ENCODE data around the gene MYRF. TPM values are rescaled to one million over a fixed set of nuclear protein-coding genes. Genes with fewer than 3 reads are reported as not detected.

MYRF gene
- total and polyA plus RNA-seq, 2 donors (not counting 3 experiments of a cell fraction or from before 2014, with no cell fraction given), result 0.82 to 0.98 TPM

DNA sequence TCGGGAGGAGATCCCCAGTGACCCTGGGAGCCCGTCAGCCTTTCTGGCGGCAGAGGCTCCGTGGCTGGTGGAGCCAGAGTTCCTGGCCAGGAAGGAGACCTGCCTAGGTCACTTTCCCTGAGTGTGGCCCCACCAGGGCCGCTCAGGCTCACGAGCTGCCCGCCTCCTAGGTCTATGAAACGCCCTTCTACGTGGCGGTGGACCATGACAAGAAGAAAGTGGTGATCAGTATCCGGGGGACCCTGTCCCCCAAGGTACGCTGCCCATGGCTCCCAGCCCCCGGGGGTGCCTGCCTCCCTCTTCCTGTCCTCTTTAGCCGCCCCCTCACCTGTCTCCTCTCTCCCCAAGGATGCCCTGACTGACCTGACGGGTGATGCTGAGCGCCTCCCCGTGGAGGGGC is 17.0 kb upstream of the MYRF start:
- no peaks in the 10 kb centered on the region for H3K79me2 ChIP-seq (ENCODE audit: control insufficient read depth, insufficient read depth, low read length)
- H3K27ac ChIP-seq (ENCODE audit: insufficient read depth, low read depth, low read length), result no peak overlapping the region
- no peaks in the 10 kb centered on the region for H3K36me3 ChIP-seq (ENCODE audit: control insufficient read depth in 2 of 2, extremely low read depth in 1 of 2, insufficient read depth in 2 of 2, low read length in 2 of 2)
- dilution Hi-C loops (cut with MboI; ENCODE audit: extremely low pct_ligation_motif_present, low sequenced_read_pairs), result no loop called here
- no peak for DNase-seq (ENCODE audit: low read depth, low spot score)
- no peak overlapping the region for H3K9ac ChIP-seq (replicated peaks; ENCODE audit: extremely low read depth, insufficient read depth, low read length)
- H4K20me1 ChIP-seq (replicated peaks; ENCODE audit: control insufficient read depth, extremely low read depth, insufficient read depth, low read length), result no peaks in the 10 kb centered on the region
- CTCF ChIA-PET, result interaction anchor here (1.6 to 2.5 kb wide), 2 partner anchors 17 to 54 kb away, joined by 4 to 22 read pairs; no protein-coding TSS in a partner anchor
- no peaks in the 10 kb centered on the region for H3K9me3 ChIP-seq (replicated peaks; ENCODE audit: control insufficient read depth, insufficient read depth, low read length)
- H3K4me3 ChIP-seq (replicated peaks in 1 of 3; ENCODE audit: insufficient read depth in 1 of 3, low read depth in 1 of 3, low read length in 3 of 3), result no peak overlapping the region
- no peak for FAIRE-seq
- no peak overlapping the region for H3K4me2 ChIP-seq (ENCODE audit: insufficient read depth, low read length)
- no peaks in the 10 kb centered on the region for H3K27me3 ChIP-seq (ENCODE audit: control insufficient read depth in 2 of 2, insufficient read depth in 2 of 2, low read length in 2 of 2)
- no peaks in the 10 kb centered on the region for H3K9me1 ChIP-seq (replicated peaks; ENCODE audit: control insufficient read depth, extremely low read depth, insufficient read depth, low read length)
- intact Hi-C loops (cut with micrococcal nuclease), result no loop called here
- no peaks in the 10 kb centered on the region for H3K4me1 ChIP-seq (ENCODE audit: control insufficient read depth, extremely low read depth, insufficient read depth, low read length)
- POLR2A ChIA-PET, result no interaction called here
- TF ChIP-seq, protein P1, sequence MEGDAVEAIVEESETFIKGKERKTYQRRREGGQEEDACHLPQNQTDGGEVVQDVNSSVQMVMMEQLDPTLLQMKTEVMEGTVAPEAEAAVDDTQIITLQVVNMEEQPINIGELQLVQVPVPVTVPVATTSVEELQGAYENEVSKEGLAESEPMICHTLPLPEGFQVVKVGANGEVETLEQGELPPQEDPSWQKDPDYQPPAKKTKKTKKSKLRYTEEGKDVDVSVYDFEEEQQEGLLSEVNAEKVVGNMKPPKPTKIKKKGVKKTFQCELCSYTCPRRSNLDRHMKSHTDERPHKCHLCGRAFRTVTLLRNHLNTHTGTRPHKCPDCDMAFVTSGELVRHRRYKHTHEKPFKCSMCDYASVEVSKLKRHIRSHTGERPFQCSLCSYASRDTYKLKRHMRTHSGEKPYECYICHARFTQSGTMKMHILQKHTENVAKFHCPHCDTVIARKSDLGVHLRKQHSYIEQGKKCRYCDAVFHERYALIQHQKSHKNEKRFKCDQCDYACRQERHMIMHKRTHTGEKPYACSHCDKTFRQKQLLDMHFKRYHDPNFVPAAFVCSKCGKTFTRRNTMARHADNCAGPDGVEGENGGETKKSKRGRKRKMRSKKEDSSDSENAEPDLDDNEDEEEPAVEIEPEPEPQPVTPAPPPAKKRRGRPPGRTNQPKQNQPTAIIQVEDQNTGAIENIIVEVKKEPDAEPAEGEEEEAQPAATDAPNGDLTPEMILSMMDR (IDR thresholded peaks at IDR 0.05; ENCODE audit: extremely low read depth in 1 of 2, insufficient read depth in 1 of 2, low read depth in 1 of 2, low read length in 2 of 2), result no peak
- TF ChIP-seq GATA2 (IDR thresholded peaks at IDR 0.05; ENCODE audit: insufficient read depth, insufficient read length, low read depth, low read length), result no peak
- H2AFZ ChIP-seq (ENCODE audit: low read depth, low read length), result no peak overlapping the region
- no TSS peak for BruUV-seq (replicated peaks)

DNA sequence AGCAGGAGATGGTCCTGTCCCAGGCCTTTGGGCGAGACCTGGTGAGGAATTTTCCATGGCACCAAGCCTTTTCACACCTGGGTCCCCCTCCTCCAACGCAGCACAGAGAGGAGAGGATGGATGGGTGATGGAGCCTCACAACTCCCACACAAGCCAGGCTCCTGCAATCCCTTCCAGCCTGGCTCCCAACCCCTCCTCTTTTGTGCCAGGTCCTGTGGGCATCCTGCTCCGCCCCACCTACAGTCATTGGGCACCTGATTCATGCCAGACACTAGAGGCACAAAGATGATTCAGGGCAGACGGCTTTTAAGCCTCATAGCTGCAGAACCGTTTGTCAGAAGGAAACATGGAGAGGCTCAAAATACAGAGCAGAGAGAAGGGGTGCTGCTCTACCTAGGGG is 16.1 kb upstream of the MYRF start:
- Histone ChIP-seq H3K27me3 (ENCODE audit: control insufficient read depth in 2 of 2, insufficient read depth in 2 of 2, low read length in 2 of 2) (no peaks in the 10 kb centered on the region), H3K9me3 (replicated peaks; ENCODE audit: control insufficient read depth, insufficient read depth, low read length) (no peaks in the 10 kb centered on the region), H3K4me3 (replicated peaks in 1 of 3; ENCODE audit: insufficient read depth in 1 of 3, low read depth in 1 of 3, low read length in 3 of 3) (no peak overlapping the region), H2AFZ (ENCODE audit: low read depth, low read length) (no peak overlapping the region), H3K36me3 (ENCODE audit: control insufficient read depth in 2 of 2, extremely low read depth in 1 of 2, insufficient read depth in 2 of 2, low read length in 2 of 2) (no peaks in the 10 kb centered on the region), H3K4me2 (ENCODE audit: insufficient read depth, low read length) (no peak overlapping the region), H4K20me1 (replicated peaks; ENCODE audit: control insufficient read depth, extremely low read depth, insufficient read depth, low read length) (no peaks in the 10 kb centered on the region), H3K9ac (replicated peaks; ENCODE audit: extremely low read depth, insufficient read depth, low read length) (no peak overlapping the region), H3K9me1 (replicated peaks; ENCODE audit: control insufficient read depth, extremely low read depth, insufficient read depth, low read length) (no peaks in the 10 kb centered on the region), H3K27ac (ENCODE audit: insufficient read depth, low read depth, low read length) (no peak overlapping the region), H3K79me2 (ENCODE audit: control insufficient read depth, insufficient read depth, low read length) (no peaks in the 10 kb centered on the region), H3K4me1 (ENCODE audit: control insufficient read depth, extremely low read depth, insufficient read depth, low read length) (no peaks in the 10 kb centered on the region)
- TF ChIP-seq FOS (IDR thresholded peaks at IDR 0.05; ENCODE audit: borderline replicate concordance, insufficient read depth, low read length) (no peak), MYC (IDR thresholded peaks at IDR 0.05; ENCODE audit: low read depth, low read length) (no peak), POLR2AphosphoS5 (IDR thresholded peaks at IDR 0.05; ENCODE audit: insufficient read depth, low read depth, low read length) (no peak), EZH2 (IDR thresholded peaks at IDR 0.05; ENCODE audit: borderline replicate concordance, low read depth, low read length, severe bottlenecking) (no peak), GATA2 (IDR thresholded peaks at IDR 0.05; ENCODE audit: insufficient read depth, insufficient read length, low read depth, low read length) (no peak), POLR2A (IDR thresholded peaks at IDR 0.05; ENCODE audit: low read depth, low read length) (no peak), JUN (IDR thresholded peaks at IDR 0.05; ENCODE audit: borderline replicate concordance, insufficient read depth, insufficient read length, low read depth) (no peak)
- TF ChIP-seq, protein P2, sequence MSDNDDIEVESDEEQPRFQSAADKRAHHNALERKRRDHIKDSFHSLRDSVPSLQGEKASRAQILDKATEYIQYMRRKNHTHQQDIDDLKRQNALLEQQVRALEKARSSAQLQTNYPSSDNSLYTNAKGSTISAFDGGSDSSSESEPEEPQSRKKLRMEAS (IDR thresholded peaks at IDR 0.05; ENCODE audit: insufficient read depth, insufficient read length), result no peak
- TF ChIP-seq, protein P1 (IDR thresholded peaks at IDR 0.05; ENCODE audit: extremely low read depth in 1 of 2, insufficient read depth in 1 of 2, low read depth in 1 of 2, low read length in 2 of 2), result no peak
- intact Hi-C loops (cut with micrococcal nuclease), result no loop called here
- CTCF ChIA-PET, result interaction anchor here (1.3 to 1.6 kb wide), 2 partner anchors 11 to 55 kb away, joined by 3 to 4 read pairs; no protein-coding TSS in a partner anchor
- POLR2A ChIA-PET, result no interaction called here
- FAIRE-seq (no peak), DNase-seq (ENCODE audit: low read depth, low spot score) (no peak)
- BruUV-seq (replicated peaks), result no TSS peak
- dilution Hi-C loops (cut with MboI; ENCODE audit: extremely low pct_ligation_motif_present, low sequenced_read_pairs), result no loop called here
